Mesenteric fat pad (tissue), 1 donor: Measurements from ENCODE around the gene NAPB. TPM values are rescaled to one million over a fixed set of nuclear protein-coding genes. Genes with fewer than 3 reads are reported as not detected.

ENCODE experiments used
- DNase-seq: peaks from one replicate; pipeline ENCODE4 v3.0.0-alpha.2; 2020; ENCODE audit warnings: low spot score
- total RNA-seq: library from RNA; stranded (reverse); fragmentation: NEBNext Ultra II Directional; extraction: Animal tissue kit (Norgen Biotek cat#: 25700); gene quantifications from one replicate; pipeline ENCODE4 v1.2.1, GENCODE V29; 2021
- donor health status: DM: yes; HTN: yes; CAD: no.

Gene NAPB
- total RNA-seq, 1 donor from 2014 or later, result 8.4 TPM

DNA sequence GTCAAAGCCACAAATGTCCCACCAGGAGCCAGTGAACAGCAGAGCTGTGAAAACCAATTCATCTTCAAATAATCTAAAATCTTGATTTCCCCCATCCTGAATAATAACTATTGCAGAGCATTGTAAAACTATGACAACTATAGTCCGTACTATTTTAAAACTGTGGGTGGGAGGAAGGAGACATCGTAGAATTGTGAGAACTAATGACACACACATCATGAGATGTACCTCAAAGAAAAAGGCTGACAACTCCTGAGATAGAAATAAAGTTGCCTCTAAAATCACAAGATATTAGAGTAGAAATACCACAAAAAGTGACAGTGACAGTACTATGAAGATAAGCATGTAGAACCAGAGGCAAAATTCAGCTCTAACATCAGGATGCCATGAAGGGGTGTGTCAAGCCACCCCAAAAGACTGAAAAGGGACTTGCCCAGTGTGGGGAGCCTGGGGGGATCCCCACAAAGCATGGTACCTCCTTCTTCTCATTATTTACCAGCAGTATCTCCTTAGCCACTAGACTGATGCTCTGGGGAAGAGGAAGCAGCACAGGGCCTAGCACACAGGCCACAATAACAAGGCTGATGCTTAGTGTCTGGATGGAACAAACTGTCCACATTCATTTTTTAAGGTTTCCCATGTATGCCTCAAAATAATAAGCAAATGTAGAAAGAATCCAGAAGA is 13.4 kb downstream of the NAPB start:
- no peak for DNase-seq

DNA sequence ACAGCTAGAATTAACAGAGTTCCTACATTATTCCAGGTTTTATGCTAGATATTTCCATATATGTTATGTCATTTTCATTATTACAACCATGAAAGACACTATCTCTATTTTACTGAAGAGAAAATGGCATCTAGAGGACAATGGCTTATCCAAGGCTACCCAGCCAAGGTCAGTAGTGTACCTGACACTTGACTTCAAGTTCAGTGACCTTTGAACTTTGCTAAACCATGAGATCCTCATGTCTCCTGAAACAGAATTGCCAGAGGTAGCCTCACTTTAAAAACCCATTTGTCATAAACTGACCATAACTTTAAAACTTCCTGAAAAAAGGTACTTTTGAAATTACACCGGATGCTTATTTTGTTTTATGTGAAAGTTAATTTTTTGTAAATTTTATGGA is 14.4 kb downstream of the NAPB start:
- DNase-seq, result no peak

DNA sequence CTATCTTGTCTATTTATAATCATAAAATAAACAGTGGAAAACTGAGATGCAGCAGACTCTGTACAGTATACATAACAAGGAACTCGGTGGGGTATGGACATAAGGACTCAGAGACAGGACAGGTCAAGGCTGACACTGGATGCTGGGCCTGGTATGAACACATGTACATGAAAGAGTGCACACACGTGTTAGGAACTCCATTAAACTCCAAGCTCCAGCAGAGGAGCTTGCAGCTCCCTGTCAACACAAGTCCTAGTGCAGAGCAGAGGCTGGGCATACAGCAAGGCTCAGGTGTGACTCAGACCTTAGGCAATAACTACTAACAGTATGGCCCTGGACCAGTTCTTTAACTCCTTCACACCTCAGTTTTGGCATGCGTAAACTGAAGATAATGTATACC is 17.1 kb downstream of the NAPB start:
- no peak for DNase-seq

DNA sequence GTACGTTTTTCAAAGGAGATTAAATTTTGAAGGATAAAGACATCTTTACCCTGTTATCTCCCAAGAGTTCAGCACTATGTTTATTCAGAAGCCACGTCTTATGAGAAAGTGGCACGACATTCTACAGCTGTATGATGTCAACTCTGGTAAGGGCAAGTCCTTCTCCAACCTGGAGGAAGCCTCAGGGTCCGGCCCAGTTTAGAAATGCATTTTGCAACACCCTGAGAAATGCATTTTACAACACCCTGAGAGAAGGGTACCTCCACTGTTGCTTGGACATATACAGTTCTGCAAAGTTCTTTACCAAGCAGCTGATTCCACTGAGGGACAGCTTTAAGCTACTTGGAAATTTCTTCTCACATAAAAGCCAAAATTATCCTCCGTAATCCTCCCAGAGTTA is 17.5 kb downstream of the NAPB start:
- DNase-seq, result no peak

DNA sequence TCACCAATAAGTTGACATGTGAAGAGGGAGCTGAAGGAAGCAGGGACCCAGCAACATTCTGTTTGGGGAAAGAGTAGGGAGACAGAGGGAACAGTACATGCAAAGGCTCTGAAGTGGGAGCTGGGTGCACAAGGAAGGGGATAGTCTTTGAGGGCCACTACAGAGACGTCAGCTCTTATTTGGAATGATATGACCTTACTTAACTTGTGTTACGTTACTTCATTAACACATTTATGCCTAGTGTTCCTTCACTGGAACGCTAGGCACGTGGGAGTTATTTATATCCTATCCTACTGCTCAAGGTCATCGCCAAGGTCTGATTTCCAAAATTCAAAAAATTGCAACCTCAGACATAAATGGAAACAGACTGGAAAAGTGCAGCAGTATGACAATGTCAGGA is 20.2 kb downstream of the NAPB start:
- DNase-seq, result no peak

DNA sequence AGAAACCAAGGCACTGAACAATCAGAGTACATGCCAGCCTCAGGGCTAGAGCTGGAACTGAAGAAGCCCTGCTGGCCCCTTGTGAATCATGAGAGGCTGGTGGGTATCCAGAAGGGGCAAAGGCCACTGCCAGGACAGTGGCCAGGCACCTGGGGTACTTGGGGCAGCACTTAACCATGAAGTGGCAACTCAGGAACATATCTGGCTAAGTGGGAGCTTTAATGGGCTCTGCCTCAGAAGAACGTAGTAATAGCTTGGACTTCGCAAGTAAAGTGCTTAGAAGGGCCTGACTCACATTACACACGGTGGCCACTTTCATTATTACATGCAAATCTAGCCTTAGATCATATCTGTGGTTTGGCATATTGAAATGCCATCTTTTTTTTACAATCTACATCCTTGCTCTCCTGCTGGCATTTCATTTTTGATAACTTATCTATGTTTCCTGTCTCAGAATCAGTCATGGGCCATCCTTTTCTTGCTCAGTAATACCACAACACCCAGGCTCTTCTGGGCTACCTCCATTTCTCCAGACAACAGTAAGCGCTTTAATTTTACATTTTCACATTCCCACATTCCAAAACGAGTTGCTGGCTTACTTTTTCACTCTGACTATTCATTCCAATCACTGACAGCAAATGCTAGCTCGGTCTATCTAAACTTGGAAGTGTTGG is 21.6 kb downstream of the NAPB start:
- no peak for DNase-seq

DNA sequence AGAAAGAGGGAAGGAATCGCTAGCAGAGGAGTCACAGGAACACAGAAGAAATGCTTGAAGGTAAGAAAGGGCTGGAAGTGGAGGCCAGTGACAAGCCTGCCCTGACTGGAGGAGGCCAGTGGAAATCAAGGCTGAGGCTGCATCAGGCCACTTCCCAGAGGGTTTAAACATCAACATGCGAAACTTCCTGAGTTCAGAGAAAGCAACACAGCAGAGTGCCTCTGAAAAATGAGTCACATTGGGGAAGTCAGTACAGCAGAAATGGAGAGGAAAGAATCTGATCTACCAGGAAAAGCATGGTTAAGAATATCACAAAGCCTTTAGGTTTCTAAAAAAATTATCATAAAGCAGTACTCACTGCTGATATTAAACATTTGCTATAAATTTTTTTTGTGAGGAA is 23.3 kb downstream of the NAPB start:
- no peak for DNase-seq

DNA sequence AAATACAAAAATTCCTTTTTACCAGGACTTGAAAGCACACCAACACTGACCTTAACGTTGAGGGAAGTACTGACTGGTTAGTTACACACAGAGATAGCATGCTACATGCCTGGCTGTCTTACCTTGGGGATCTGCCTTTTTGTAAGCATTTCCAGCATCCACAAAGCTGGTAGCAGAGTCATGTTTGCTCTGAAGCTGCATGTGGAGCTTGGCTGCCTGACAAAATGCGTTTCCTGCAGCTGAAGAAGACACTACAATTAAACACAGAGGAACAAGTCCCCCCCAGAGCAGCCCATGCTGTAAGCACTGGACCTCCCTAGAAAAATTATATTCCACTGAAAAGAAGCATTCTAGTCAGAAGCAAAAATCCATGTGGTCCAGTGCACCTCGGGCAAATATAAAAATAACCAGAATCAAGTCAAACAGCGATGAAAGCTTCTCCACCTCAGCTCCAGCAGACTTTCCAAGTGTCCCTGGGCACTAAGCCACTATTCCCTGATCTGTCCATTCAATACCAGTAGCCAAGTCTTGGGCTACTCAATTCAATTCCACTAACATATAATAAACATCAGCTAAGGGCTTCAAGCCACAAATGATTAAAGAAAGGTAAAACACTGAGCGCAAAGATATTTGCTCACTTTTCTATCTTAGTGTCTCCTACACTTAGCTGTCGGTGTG is 24.2 kb downstream of the NAPB start:
- DNase-seq, result no peak

DNA sequence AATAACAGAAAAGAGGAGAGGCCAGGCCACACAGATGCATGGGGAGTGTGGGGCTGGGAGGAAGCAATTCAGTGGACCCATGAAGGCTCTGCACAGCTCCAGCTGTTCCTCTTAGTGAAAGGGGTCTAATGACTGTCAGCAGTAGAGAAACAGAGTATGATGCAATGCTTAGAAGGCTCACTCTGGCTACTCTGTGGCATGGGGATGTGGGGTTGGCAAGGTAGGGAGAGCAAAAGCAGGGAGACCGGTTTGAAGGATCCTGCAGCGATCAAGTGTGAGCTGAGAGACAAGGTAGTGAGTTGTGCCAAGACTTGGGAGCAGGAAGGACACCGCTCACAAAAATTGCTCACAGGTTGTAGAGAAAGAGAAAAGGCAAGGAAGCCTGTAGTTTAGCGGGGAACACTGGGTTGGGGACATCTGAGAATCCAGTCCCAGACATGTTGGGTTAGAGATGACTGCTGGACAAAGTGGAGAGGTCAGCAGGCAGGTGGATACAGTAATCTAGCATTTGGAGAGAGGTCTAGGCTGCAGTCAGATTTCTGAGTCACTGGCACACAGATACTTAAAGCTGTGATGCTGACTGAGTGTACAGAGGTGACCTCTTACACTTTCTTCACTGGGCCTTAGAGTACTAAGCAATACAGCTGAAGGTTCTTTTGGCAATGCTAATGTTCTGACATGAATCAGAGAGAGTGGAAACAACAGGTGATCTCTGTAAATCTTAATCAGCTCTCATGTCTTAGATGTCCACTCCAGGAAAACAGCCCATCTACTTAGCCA is 27.1 kb downstream of the NAPB start:
- DNase-seq, result no peak

DNA sequence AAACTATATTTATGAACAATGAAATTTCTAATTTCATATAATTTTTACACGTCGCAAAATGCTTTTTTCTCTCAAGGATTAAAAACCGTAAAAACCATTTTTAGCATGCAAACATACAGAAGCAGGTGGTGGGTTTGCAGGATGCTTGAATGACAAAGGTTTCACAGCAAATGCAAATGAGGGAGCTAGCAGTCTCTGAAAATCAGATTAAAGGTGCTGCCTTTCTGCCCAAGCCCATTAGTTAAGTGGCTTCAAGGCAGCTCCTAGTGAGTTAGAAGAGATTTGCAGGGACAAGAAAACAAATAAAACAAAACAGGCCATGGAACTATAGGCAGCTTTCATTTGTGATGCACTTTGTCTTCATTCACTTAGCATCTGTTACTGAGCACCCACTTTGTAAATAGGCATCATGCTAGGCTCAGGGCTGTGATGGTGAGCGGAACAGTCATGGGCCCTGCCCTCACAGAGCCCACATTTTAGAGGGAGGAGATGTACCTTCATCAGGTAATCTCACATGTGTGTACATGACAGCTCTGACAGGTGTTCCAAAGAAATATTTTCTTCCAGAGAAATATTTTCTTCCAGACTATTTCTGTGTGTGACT is 29.5 kb downstream of the NAPB start:
- DNase-seq, result no peak

DNA sequence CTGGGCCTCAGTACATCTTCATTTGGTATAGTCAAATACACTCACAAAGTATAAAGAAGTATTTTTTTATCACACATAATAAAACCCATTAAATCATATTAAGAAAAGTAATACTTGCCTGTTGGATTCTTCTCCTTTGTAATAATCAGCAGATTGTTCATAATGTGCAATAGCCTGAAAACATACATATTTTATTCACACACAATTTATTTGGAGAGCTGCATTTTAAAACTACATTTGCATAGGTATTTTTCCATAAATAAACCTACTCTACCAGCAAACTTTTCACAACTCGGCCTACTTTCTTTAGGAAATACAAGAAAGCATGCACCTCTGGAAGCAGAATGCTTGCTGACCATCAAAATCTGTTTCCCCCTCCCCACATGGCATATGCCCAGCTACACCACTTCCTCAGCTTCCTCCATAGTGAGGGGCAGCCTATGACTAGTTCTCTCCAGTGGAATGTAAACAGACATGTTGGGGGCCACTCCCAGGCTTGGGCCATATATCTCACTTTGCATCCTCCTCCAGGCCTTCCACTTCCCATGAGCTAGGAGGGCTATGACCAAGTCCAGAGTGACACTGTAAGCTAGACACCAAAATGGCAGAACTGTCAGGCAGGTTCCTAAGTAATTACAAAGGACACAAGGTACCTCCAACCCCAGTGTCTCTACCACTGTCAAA is 31.1 kb downstream of the NAPB start:
- no peak for DNase-seq

DNA sequence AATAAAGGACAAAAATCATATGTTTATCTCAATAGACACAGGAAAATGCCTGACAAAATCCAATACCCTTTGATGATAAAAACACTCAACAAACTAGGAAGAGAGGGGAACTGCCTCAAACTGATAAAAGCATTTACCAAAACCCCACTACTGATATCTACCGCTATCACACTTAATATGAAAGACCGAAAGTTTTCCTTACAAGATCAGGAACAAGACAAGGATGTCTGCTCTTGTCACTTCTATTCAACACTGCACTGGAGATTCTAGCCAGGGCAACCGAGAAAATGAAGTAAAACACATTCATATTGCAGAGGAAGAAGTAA is 34.2 kb downstream of the NAPB start:
- no peak for DNase-seq

DNA sequence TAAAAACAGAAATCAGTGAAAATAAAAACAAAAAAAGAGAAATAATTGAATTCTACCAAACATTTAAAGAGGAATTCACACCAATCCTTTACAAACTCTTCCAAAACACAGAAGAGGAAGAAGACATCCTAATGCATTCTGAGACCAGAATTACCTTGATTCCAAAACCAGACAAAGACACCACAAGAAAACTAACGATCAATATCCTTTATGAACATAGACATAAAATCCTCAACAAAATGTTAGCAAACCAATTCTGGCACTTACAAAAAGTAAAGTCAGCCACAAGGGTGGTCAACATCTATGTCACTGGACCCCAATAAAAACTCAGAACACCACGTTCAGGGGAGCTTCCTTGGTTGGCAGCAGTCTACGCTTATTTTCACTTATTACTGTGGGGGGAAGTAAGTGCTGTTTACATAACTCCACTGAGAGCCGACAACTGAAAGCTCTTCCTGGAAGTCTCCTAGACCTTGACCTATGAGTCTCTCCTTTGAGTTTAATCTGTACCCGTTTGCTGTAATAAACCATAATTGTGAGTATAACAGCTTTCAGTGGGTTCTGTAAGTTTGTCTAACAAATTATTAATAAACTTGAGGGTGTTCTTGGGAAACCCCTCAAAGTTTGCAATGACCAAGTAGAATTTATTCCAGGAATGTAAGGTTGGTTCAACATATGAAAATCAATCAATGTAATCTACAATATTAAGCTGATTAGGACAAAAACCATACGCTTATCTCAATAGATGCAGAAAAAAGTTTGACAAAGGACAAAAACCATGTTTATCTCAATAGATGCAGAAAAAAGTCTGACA is 34.8 kb downstream of the NAPB start:
- DNase-seq, result no peak

DNA sequence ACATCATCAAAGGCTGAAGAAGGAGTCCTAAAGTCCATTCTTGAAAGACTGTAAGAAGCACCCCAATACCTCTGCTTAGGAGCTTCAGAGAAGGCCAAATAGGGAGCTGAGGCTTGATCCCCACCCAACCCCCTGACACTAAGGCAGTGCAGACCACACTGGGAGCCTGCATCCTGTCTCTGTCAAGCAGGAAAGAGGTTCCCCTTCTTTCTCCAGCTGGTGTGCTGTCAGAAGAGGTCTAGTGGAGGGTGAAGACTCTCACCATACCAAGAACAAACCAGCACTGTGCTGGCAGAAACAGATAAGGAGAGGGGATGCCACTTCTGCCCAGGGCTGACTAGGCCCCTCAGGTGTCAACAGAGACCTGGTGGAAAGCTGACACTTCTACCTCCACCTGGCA is 39.4 kb downstream of the NAPB start:
- DNase-seq, result no peak

DNA sequence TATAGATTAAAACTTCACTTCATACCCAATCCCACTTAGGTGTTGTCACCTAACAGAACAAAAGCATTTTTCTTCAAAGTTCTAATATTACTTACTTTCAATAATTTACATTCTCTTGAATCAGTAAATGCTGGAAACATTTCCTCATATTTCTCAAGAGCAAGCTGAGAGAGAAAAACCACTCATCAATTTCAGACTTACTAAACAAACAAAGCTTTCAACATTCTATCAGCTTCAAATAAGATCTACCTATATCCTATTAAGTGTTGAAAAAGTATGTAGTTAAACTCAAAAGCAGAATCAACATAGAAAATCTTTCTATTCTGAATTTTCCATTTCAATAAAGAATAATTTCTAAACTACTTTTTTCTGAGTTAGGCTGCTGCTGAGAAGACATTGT is 41.5 kb downstream of the NAPB start:
- no peak for DNase-seq

DNA sequence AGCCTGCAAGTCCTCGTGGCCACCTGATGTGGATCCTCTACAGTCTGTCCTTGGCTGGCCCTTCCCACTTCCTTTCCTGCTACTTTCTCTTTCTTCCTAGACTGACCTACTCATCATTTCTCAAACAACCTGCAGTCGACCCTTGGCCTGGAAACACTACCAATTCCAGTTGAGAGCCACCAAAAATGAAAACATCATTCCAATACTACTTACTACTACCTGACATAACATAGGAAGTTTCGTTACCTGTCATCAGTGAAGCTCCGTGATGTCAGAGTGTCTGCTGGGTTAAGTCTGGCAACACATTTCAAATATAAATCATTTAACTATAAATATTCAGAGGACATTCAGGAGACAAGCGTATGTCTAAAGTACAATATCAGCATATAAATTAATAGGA is 45.5 kb downstream of the NAPB start:
- peak; percentile 33 for DNase-seq

DNA sequence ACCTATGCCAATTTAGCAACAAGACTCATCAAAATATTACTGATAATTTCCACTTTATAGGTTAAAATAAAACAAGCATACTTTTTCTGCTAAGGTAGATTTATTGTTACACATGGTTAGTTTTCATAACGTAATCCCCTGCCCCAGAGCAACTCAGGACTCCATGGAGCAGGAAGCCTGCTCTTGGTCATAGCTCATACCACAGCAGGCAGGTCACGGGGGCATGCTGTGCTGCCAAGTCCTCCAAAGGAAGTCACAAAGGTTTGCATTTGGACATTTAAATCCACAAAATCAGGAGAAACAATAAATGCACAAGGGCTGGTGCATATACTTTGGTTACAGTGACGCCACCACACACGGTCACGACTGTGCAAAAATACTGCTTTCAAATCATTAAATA is 46.8 kb downstream of the NAPB start:
- DNase-seq, result no peak

DNA sequence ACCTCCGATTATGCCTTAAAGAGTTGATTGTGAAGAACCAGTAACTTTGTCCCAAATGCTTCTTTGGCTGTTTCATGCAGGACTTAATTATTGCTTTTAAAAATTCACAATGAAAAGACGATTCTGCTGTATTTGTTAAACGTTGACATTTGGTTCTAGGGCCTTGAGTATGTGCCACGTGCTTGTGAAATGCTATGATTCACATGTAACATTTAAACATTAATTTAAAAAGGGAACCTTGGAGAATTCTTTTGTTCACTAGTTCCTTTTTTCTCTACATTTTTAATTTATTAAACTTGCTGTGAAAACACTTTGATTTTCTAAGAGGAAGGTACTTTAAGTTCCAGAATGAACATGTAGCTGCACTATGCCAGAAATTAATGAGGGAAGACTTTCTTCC is 49.8 kb downstream of the NAPB start:
- DNase-seq, result no peak

DNA sequence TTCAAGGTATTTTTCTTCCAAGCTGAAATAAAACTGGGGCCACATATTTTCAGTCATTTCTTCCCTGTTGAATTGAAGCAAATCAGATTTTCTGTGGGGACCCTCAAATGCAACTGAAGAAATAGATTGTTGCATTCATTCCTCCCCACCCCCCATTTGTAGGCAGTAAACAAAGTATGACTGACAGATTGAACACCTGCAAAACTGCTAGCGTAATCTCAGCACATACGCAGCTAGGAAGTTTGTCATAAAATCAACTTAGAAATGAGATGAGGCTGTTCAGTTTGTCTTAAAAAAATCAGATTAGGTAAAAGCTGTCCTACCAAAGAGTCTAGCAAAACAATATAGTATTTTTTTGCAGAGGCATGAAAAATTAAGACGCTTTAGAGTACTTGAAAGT is 50.4 kb downstream of the NAPB start:
- DNase-seq, result no peak

DNA sequence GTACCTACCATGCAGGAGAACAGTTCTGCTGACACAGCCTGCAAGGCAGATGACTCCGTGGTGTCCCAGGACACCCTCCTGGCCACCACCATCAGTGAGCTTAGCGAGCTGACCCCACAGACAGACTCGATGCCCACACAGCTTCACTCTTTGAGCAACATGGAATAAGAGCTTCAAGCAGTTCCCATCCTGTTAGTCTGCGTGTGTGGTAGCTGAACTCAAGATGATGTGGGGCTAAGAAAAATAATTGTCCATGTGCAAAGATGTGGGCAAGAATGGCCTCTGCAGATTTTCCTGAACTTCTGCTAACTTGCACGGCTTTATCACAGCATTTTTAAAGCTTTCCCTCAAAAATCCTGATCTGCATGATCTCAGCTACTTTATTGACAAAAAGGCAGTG is 51.0 kb downstream of the NAPB start:
- no peak for DNase-seq
